A673 (cell line): ENCODE results near the gene ZFP28.

ENCODE experiments used
- EZH2 ChIP-seq: fragments of 200-600 bp; sonication (generic); IDR thresholded peaks from 2 replicates; pipeline ENCODE4 v1.6.1; 2017; ENCODE audit warnings: borderline replicate concordance, low read depth, mild to moderate bottlenecking, mixed read lengths, antibody characterized with exemption, low read length; ENCODE audit not compliant: poor library complexity, severe bottlenecking
- TF ChIP-seq, protein P1 (sequence below): fragments of 300-800, 200-600 bp; sonication (generic); conservative IDR thresholded peaks from 2 replicates; pipeline ENCODE4 v1.5.1; 2017; ENCODE audit warnings: low read depth, mild to moderate bottlenecking, antibody characterized with exemption, low read length, moderate library complexity, mixed read lengths

DNA sequence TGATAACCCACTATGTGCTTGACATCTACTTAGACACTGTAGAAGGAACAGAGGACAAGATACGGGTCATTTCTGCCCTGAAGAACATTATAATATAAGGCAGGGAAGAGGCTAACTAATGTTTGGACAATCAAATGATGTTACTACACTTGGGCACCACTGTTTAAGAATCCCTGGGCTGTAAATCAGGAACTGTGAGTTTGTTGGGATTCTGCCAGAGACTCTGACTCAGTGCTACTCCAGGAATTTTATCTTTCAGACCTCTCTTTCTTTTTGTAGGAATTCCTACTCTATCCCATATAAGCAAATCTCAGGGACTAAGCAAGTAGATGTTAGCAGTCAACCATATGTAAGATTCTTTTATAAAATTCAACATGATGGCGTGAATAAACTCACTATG, 34.2 kb upstream of the ZFP28 start:
- TF ChIP-seq, protein P1, sequence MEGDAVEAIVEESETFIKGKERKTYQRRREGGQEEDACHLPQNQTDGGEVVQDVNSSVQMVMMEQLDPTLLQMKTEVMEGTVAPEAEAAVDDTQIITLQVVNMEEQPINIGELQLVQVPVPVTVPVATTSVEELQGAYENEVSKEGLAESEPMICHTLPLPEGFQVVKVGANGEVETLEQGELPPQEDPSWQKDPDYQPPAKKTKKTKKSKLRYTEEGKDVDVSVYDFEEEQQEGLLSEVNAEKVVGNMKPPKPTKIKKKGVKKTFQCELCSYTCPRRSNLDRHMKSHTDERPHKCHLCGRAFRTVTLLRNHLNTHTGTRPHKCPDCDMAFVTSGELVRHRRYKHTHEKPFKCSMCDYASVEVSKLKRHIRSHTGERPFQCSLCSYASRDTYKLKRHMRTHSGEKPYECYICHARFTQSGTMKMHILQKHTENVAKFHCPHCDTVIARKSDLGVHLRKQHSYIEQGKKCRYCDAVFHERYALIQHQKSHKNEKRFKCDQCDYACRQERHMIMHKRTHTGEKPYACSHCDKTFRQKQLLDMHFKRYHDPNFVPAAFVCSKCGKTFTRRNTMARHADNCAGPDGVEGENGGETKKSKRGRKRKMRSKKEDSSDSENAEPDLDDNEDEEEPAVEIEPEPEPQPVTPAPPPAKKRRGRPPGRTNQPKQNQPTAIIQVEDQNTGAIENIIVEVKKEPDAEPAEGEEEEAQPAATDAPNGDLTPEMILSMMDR, result no peak
- no peak for TF ChIP-seq EZH2
